A549 (cell line): ENCODE results near the gene LPO. TPM values are rescaled to one million over a fixed set of nuclear protein-coding genes. Genes with fewer than 3 reads are reported as not detected.

Experiments used
- ATAC-seq, 2 experiments: fragments of 200-7000 bp in 1 of 2; fragments of >200 bp in 1 of 2; cut with Nextera tagmentation in 1 of 2; cut with Tn5 transposase in 1 of 2; 3 replicates each; pipeline versions ENCODE4 v1.8.0 to v1.9.1; 2018 to 2020; ENCODE audit warnings: mild to moderate bottlenecking in 1 of 2, moderate library complexity in 1 of 2
- CTCF ChIA-PET: fragments of 300-600 bp; sonication (Branson Sonifier 250); formaldehyde crosslinking; extraction: SDS; loops from one replicate; lab custom pipeline; 2021; ENCODE audit warnings: antibody characterized with exemption, inconsistent platforms; lab: Yijun Ruan, JAX
- POLR2A ChIA-PET: fragments of 350-600 bp; formaldehyde crosslinking; extraction: SDS; loops from one replicate; lab custom pipeline; 2021; ENCODE audit warnings: antibody characterized with exemption, inconsistent platforms; lab: Yijun Ruan, JAX
- DNase-seq, 2 experiments: peaks; one replicate each; pipeline versions ENCODE4 v3.0.0 to v3.0.0-alpha.2; 2011 to 2016; ENCODE audit warnings: low read depth in 1 of 2, low spot score in 1 of 2
- FAIRE-seq: peaks from 2 replicates; lab custom pipeline; 2011; peaks lifted over from hg19 to GRCh38; lab: Jason Lieb, UNC
- H3K27ac ChIP-seq, 2 experiments: fragments of >200 bp; sonication (Bioruptor Twin); formaldehyde crosslinking; 3 replicates each; pipeline ENCODE4 v1.5.1; 2016 to 2017
- H3K4me1 ChIP-seq: fragments of >200 bp; sonication (Bioruptor Twin); formaldehyde crosslinking; 3 replicates; pipeline ENCODE4 v1.6.1; 2016
- H3K4me2 ChIP-seq: fragments of >200 bp; sonication (Bioruptor Twin); formaldehyde crosslinking; 3 replicates; pipeline ENCODE4 v1.6.1; 2016
- H3K4me3 ChIP-seq: fragments of >200 bp; sonication (Bioruptor Twin); formaldehyde crosslinking; 3 replicates; pipeline ENCODE4 v1.5.1; 2016
- H3K9me3 ChIP-seq: fragments of >200 bp; sonication (Bioruptor Twin); formaldehyde crosslinking; 3 replicates; pipeline ENCODE4 v1.6.1; 2016
- BHLHE40 ChIP-seq: IDR thresholded peaks from 2 replicates; pipeline ENCODE4 v1.6.1; 2012; ENCODE audit warnings: low read depth, low read length, inconsistent platforms
- CBX8 ChIP-seq: fragments of 200-600 bp; sonication (generic); IDR thresholded peaks from 2 replicates; pipeline ENCODE4 v1.6.1; 2016
- CEBPB ChIP-seq, 2 experiments: fragments of >200 bp in 1 of 2; sonication (Bioruptor Twin) in 1 of 2; formaldehyde crosslinking in 1 of 2; IDR thresholded peaks; 2 replicates each; pipeline ENCODE4 v1.6.1; 2012 to 2016
- CHD2 ChIP-seq: fragments of 150-350 bp; IDR thresholded peaks from 2 replicates; pipeline ENCODE4 v1.6.1; 2014; ENCODE audit warnings: low read length; ENCODE audit not compliant: partially characterized antibody
- CHD4 ChIP-seq: fragments of 200-600 bp; sonication (generic); IDR thresholded peaks from 2 replicates; pipeline ENCODE4 v1.6.1; 2016; ENCODE audit warnings: antibody characterized with exemption, mild to moderate bottlenecking, borderline replicate concordance
- E2F6 ChIP-seq: IDR thresholded peaks from 2 replicates; pipeline ENCODE4 v1.6.1; 2012; ENCODE audit warnings: low read depth, borderline replicate concordance
- EHF ChIP-seq: fragments of 250-450 bp; sonication (Bioruptor Pico); IDR thresholded peaks from 2 replicates; pipeline ENCODE4 v1.5.0; 2020; ENCODE audit warnings: mild to moderate bottlenecking
- EHMT2 ChIP-seq: fragments of 200-600 bp; sonication (generic); IDR thresholded peaks from 2 replicates; pipeline ENCODE4 v1.6.1; 2016; ENCODE audit warnings: antibody characterized with exemption, low read depth, mild to moderate bottlenecking, moderate library complexity
- EP300 ChIP-seq, 2 experiments: fragments of >200 bp; sonication (Bioruptor Twin); formaldehyde crosslinking; IDR thresholded peaks; 2 replicates in 1 of 2; 3 replicates in 1 of 2; pipeline ENCODE4 v1.6.1; 2016 to 2017
- FOSB ChIP-seq: fragments of 250-450 bp; sonication (Bioruptor Pico); IDR thresholded peaks from 2 replicates; pipeline ENCODE4 v1.5.0; 2020; ENCODE audit warnings: mild to moderate bottlenecking, moderate library complexity
- FOSL2 ChIP-seq, 2 experiments: fragments of 450-650 bp in 1 of 2; fragments of >200 bp in 1 of 2; sonication (Bioruptor Twin) in 1 of 2; formaldehyde crosslinking; IDR thresholded peaks; 2 replicates each; pipeline versions ENCODE4 v1.5.0 to v1.6.1; 2016 to 2020; ENCODE audit warnings: mild to moderate bottlenecking in 1 of 2, moderate library complexity in 1 of 2
- HOXA7 ChIP-seq: fragments of 250-450 bp; sonication (Bioruptor Pico); IDR thresholded peaks from 2 replicates; pipeline ENCODE4 v1.5.0; 2020; ENCODE audit warnings: mild to moderate bottlenecking, moderate library complexity
- HOXB5 ChIP-seq: fragments of 250-450 bp; sonication (Bioruptor Pico); IDR thresholded peaks from 2 replicates; pipeline ENCODE4 v1.5.0; 2020; ENCODE audit warnings: mild to moderate bottlenecking, moderate library complexity
- JUN ChIP-seq, 2 experiments: fragments of >200 bp; sonication (Bioruptor Twin); formaldehyde crosslinking; IDR thresholded peaks; 2 replicates in 1 of 2; 3 replicates in 1 of 2; pipeline ENCODE4 v1.6.1; 2016 to 2017
- JUNB ChIP-seq: fragments of >200 bp; sonication (Bioruptor Twin); formaldehyde crosslinking; IDR thresholded peaks from 2 replicates; pipeline ENCODE4 v1.6.1; 2016
- KDM5A ChIP-seq: fragments of 200-600 bp; sonication (generic); IDR thresholded peaks from 2 replicates; pipeline ENCODE4 v1.6.1; 2016; ENCODE audit warnings: antibody characterized with exemption, mild to moderate bottlenecking
- NPAS2 ChIP-seq: fragments of 250-450 bp; sonication (Bioruptor Pico); IDR thresholded peaks from 2 replicates; pipeline ENCODE4 v1.8.0; 2022; ENCODE audit warnings: mild to moderate bottlenecking, moderate library complexity, borderline replicate concordance
- NR3C1 ChIP-seq: fragments of >200 bp; sonication (Bioruptor Twin); formaldehyde crosslinking; IDR thresholded peaks from 3 replicates; pipeline ENCODE4 v1.6.1; 2017
- RARB ChIP-seq: fragments of 250-450 bp; sonication (Bioruptor Pico); IDR thresholded peaks from 2 replicates; pipeline ENCODE4 v1.8.0; 2021; ENCODE audit warnings: mild to moderate bottlenecking, moderate library complexity
- RNF2 ChIP-seq: fragments of 200-600 bp; sonication (generic); IDR thresholded peaks from 2 replicates; pipeline ENCODE4 v1.6.1; 2016; ENCODE audit warnings: low read depth, mild to moderate bottlenecking, antibody characterized with exemption, moderate library complexity, borderline replicate concordance
- SMC3 ChIP-seq: fragments of >200 bp; sonication (Bioruptor Twin); formaldehyde crosslinking; IDR thresholded peaks from 3 replicates; pipeline ENCODE4 v1.6.1; 2018; ENCODE audit warnings: inconsistent platforms
- ZC3H11A ChIP-seq: fragments of 450-650 bp; IDR thresholded peaks from 2 replicates; pipeline ENCODE4 v1.6.1; 2014; ENCODE audit warnings: antibody characterized with exemption, mild to moderate bottlenecking
- ZFP36 ChIP-seq: fragments of 450-650 bp; IDR thresholded peaks from 2 replicates; pipeline ENCODE4 v1.6.1; 2014; ENCODE audit warnings: borderline replicate concordance; ENCODE audit not compliant: partially characterized antibody
- WGBS: methylation state at CpG from one replicate; pipeline ENCODE4 v1.1.6; 2017; ENCODE audit errors: missing lambda C conversion rate; 5-methylcytosine and 5-hydroxymethylcytosine counted together
- polyA plus RNA-seq, 4 experiments: library from polyadenylated mRNA; depleted of rRNA in 3 of 4; stranded (reverse); fragments of >200 nt; fragmentation: RNase III in 1 of 4; extraction: RNeasy Plus Mini Kit Qiagen cat#74134 plus additional on column Dnase treatment in 1 of 4; gene quantifications; 2 replicates in 3 of 4; 3 replicates in 1 of 4; pipeline ENCODE4 v1.2.3, GENCODE V29; 2011 to 2017
- TF ChIP-seq, protein P1 (sequence below): fragments of 250-450 bp; sonication (Bioruptor Pico); IDR thresholded peaks from 2 replicates; pipeline ENCODE4 v1.5.0; 2020; ENCODE audit warnings: low read depth, mild to moderate bottlenecking, moderate library complexity
- TF ChIP-seq, protein P2 (sequence below): fragments of 450-650 bp; IDR thresholded peaks from 2 replicates; pipeline ENCODE4 v1.6.1; 2014; ENCODE audit warnings: antibody characterized with exemption

Gene LPO
- polyA plus RNA-seq, 2 of the 4 experiments (the other 2 are of a cell fraction) = not detected

DNA sequence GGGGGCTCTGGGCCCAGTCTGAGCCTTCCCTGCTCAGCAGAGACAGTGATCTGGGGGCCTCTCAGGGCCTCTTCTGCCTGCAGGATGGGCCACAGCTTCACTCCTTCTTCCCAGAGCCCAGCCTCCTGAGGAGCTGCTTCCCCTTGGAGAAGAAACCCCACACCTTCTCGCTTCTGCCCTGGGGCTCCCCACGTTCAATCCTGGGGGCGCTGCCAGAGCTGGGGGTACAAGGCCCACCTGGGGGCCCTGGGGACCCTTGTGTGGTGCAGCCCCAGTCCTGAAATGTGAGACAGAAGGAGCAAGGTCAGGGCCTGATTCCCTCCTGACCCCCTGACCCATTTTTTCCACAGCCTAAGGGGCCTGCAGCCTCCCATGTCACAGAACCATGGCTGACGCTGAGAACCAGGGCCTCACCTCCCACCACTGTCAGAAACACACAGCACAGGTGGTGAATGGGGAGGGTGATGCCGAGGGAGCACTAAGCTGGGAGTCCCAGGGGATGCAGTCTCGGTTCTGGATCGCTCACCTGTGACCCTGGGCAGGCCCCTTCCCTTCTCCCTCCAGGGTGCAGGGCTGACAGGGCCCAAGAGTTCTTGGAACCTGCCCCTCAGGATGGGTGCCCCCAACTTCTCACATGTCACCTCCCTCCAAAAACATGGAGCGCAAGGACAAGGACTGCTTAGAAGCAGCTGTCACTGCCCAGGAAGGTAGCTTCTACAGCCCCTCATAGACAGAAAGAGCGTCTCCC lies 64.0 kb downstream of the LPO start:
- no peak for DNase-seq
- CTCF ChIA-PET = interaction anchor here (0.8 to 11.3 kb wide), 6 partner anchors 15 to 151 kb away, joined by 3 to 165 read pairs (median 6); no protein-coding TSS in a partner anchor
- Histone ChIP-seq H3K4me3 (no peak overlapping the region), H3K9me3 (0 out of 3 replicates have a peak, but pooled peaks cover 4% of the 10 kb centered on the region), H3K4me1 (no peaks in the 10 kb centered on the region), H3K4me2 (no peak overlapping the region), H3K27ac (no peak overlapping the region)
- POLR2A ChIA-PET = no interaction called here
- ATAC-seq = no peak
- 49% methylated on average over 9 of the region's 9 CpGs for WGBS
- FAIRE-seq = no peak
- TF ChIP-seq HOXA7 (CRISPR knock-in tag) (no peak), JUN (IDR thresholded peaks at IDR 0.05) (no peak), HOXB5 (CRISPR knock-in tag) (no peak), RARB (CRISPR knock-in tag) (no peak), SMC3 (no peak), CBX8 (no peak), FOSB (CRISPR knock-in tag) (no peak), NPAS2 (no peak)

GRCh38 chr17:58302919-58303585 lies 64.7 kb downstream of the LPO start:
- CTCF ChIA-PET = interaction anchor here (0.6 to 11.3 kb wide), 13 partner anchors 10 to 322 kb away, joined by 3 to 165 read pairs (median 4); partner anchors contain the start of gene RNF43
- POLR2A ChIA-PET = no interaction called here
- DNase-seq (no peak), ATAC-seq (no peak), FAIRE-seq (no peak)
- no peak overlapping the region for H3K27ac ChIP-seq
- no peaks in the 10 kb centered on the region for H3K4me1 ChIP-seq
- no peak overlapping the region for H3K4me2 ChIP-seq
- no peak overlapping the region for H3K4me3 ChIP-seq
- TF ChIP-seq BHLHE40 (no peak), JUNB (no peak), EHMT2 (no peak), RNF2 (no peak), ZC3H11A (no peak), ZFP36 (no peak), CEBPB (IDR thresholded peaks at IDR 0.05) (no peak), HOXB5 (CRISPR knock-in tag) (no peak), NR3C1 (no peak), CHD2 (no peak), CHD4 (no peak), EHF (CRISPR knock-in tag) (no peak), E2F6 (no peak), EP300 (IDR thresholded peaks at IDR 0.05) (no peak), KDM5A (no peak), FOSL2 (IDR thresholded peaks at IDR 0.05) (no peak), FOSL2 (CRISPR knock-in tag; IDR thresholded peaks at IDR 0.05) (no peak)
- TF ChIP-seq, protein P1, sequence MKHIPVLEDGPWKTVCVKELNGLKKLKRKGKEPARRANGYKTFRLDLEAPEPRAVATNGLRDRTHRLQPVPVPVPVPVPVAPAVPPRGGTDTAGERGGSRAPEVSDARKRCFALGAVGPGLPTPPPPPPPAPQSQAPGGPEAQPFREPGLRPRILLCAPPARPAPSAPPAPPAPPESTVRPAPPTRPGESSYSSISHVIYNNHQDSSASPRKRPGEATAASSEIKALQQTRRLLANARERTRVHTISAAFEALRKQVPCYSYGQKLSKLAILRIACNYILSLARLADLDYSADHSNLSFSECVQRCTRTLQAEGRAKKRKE (CRISPR knock-in tag) = no peak
- TF ChIP-seq, protein P2, sequence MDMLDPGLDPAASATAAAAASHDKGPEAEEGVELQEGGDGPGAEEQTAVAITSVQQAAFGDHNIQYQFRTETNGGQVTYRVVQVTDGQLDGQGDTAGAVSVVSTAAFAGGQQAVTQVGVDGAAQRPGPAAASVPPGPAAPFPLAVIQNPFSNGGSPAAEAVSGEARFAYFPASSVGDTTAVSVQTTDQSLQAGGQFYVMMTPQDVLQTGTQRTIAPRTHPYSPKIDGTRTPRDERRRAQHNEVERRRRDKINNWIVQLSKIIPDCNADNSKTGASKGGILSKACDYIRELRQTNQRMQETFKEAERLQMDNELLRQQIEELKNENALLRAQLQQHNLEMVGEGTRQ = no peak
- 27% methylated on average over 8 of the region's 9 CpGs for WGBS
- H3K9me3 ChIP-seq = 0 out of 3 replicates have a peak, but pooled peaks cover 4% of the 10 kb centered on the region
